Epithelial cell of esophagus (primary cell): Measurements from ENCODE around the gene RAMAC.

ENCODE experiments used
- DNase-seq: peaks from one replicate; pipeline ENCODE4 v3.0.0; 2010; ENCODE audit warnings: low read depth
- H3K4me3 ChIP-seq: 2 replicates; pipeline ENCODE4 v1.5.1; 2011; ENCODE audit warnings: mild to moderate bottlenecking, low read length, control low read depth
- CTCF ChIP-seq: IDR thresholded peaks from 2 replicates; pipeline ENCODE4 v1.5.1; 2011; ENCODE audit warnings: low read depth, mild to moderate bottlenecking, low read length, control low read depth, inconsistent platforms; ENCODE audit not compliant: insufficient read depth; ENCODE audit errors: missing control alignments

RAMAC gene

GRCh38 chr15:83036253-83036652, 50.2 kb downstream of the RAMAC start:
- DNase-seq, result no peak
- no peak overlapping the region for H3K4me3 ChIP-seq
- TF ChIP-seq CTCF, result no peak

- no peak overlapping the region for H3K4me3 ChIP-seq
- no peak for TF ChIP-seq CTCF
- DNase-seq, result no peak
Measured at GRCh38 chr15:83039206-83039605, 53.2 kb downstream of the RAMAC start.
